Sigmoid colon (tissue), 3 donors: ENCODE data around the gene ITGB1.

Experiments
- CTCF ChIP-seq, 4 experiments: fragments of 450-650 bp in 3 of 4; fragments of 200-600 bp in 1 of 4; IDR thresholded peaks; one replicate each; pipeline ENCODE4 v1.5.1; 2016 to 2019; ENCODE audit warnings: antibody characterized with exemption in 4 of 4, mild to moderate bottlenecking in 3 of 4, moderate library complexity in 2 of 4
- POLR2A ChIP-seq, 2 donors: fragments of 450-650 bp; IDR thresholded peaks; one replicate each; pipeline ENCODE4 v1.6.1; 2016; ENCODE audit warnings: antibody characterized with exemption in 2 of 2, mild to moderate bottlenecking in 2 of 2, moderate library complexity in 2 of 2

- TF ChIP-seq CTCF (IDR thresholded peaks at IDR 0.05) (no peak), POLR2A (IDR thresholded peaks at IDR 0.05) (no peak)
Measured at GRCh38 chr10:32909456-32909855, 48.6 kb downstream of the ITGB1 start.
